ENCODE data around the gene BAAT.

DNA sequence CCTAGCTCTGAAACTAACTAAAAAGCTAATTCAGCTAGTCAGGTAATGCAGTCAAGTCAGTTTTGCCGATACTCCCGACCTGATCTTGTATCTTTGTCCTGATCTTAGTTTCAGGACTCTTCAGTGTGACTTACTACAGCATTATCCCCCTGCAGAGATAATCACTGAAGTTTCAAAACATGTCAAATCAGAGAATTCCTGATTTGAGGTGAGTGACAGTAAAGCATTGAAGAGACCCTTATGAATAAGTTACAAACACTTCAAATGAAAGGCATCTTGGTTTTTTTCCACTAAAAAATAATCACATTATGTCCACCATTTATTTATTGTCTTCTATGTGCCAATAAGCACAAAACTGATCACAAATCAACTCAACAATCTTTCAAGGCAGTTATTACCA, 47.6 kb downstream of the BAAT start:
- TF ChIP-seq CTCF (IDR thresholded peaks at IDR 0.05), result no peak
- TF ChIP-seq POLR2A (IDR thresholded peaks at IDR 0.05), result no peak
